HG03575 (cell line): ENCODE measurements around the gene MPL.
"Not testable (repeated sequence)": the region's sequence is repeated elsewhere in the genome, so short reads cannot be mapped to it uniquely, and the experiment has no call there.

Experiments used
- ATAC-seq: cut with Tn5 transposase; IDR thresholded peaks from one replicate; pipeline ENCODE4 v1.9.1; 2021; ENCODE audit not compliant: unreplicated experiment, insufficient number of reproducible peaks, low FRiP score; ENCODE audit errors: extremely low read depth

Gene MPL

DNA sequence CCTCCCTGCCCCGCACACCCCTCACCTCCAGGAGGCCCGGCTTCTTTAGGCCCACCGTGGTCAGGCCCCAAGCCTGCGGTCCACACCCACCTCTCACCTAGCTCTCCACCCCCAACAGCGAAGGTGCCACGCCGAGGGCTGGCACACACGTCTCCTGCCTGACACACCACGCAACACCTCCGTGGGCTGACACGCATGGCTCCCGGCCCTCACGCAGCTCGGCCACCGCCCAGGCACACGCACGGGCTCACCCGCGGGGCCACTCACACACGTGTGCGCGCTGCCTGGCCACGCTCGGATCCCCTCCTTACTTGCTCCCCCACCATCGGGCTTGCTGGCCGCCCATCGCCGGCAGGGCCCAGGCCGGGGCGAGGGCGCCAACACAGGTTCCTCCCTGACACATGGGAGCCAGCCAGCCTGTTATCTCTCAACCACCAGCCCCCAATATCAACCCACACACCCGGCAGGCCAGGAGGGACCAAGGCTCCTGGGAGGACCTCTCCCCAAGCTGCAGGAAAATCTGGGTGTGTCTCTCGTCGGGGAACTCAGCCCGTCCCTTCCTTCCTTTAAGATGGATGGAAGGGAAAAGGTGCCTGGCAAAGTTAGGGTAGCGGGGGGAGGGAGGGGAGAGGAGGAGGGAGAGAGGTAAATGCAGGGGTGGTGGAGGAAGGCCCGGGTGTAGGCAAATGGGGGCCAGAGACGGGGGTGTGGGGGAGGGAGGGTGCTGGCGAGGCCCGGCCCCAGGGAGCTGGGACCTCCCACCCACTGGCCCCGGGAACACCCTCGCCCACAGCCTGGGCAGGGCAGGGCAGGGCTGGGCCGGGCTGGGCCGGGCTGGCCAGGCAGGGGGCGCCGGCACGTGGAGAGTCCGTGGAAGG, 29.6 kb downstream of the MPL start:
- no peak for ATAC-seq

DNA sequence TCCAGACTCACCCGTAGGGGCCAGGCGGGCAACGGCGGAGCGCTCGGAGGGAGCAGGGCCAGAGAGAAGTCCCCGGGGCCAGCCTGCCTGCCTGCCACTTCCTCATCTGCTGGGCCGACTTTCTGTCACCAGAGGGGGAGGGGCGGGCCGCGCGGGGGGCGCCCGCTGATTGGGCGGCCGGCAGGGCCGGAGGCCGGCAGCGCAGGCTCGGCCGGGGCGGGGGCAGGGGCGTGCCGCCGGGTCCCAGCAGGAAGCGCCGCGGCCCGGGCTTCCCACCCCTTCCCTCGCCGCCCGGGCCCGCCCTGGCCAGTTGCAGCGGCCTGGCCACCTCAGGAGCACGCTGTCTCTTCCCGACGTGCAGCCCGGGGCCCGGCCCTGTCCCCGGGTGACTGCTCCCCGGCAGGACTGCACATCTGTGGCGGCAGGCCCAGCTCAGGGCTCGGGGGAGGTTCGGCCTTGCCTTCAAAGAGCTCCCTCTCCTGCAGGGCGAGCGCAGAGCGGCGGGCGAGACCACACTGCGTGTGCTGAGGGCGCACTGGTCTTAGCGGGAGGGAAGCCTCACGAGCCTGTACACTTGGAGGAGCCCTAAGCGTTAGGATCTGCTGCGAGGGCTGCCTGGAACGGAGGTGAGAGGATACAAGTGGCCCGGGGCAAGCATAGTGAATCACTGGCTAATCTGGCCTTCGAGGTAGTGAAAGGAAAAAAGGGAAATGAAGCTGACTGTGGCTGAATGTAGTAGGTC, 30.5 kb downstream of the MPL start, which contains the start of gene ELOVL1:
ELOVL1 (minus strand) TSS at position 108 of the 742 bp plus-strand sequence. CDS start 2,402 bp downstream, outside the sequence.
- no peak for ATAC-seq

DNA sequence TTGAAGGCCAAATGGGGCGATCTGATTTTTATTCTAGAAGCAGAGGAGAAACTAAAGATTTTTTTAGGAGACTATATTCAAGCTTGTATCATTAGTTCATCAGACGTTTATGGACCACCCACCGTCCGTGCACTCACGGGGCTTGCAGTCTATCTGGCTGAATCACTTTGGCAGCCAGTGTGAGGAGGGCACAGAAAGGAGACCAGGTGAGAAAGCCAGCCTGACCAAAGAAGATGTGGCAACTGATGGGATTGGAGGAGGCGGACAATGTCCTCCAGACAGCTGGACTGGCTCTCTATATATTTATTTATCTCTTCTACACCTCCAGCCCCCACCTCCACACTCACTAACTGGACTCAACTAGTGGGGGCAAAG, 31.0 kb downstream of the MPL start:
- ATAC-seq = no peak

DNA sequence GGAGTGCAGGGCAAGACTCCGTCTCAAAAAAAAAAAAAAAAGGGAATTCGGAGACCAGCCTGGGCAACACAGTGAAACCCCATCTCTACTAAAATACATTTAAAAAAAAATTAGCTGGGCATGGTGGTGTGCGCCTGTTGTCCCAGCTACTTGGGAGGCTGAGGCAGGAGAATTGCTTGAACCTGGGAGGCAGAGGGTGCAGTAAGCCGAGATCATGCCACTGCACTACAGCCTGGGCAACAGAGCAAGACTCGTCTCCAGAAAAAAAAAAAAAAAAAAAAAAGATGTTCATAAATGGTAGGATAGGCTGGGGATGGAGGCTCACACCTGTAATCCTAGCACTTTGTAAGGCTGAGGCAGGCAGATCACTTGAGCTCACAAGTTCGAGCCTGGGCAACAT, 32.2 kb downstream of the MPL start:
- not testable (repeated sequence) for ATAC-seq

DNA sequence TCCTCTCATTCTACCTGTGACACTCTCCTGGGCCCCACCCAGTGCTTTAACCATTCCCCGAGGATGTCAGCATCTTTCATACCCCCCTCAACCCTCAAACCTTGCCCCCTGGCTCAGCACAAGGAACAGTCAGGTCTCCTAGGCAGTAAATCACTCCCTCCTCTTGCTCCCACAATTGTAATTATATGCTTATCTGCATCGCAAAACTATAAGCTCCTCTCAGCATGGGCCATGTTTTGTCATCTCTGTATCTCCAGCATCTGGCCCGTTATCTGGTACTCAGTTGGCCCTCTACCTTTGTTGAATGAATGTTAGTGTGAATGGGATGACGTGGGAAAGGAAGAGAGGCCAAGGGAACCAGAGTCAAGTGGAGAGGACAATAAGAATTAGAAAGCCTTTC, 32.9 kb downstream of the MPL start:
- ATAC-seq = no peak

GRCh38 chr1:43372172-43372571, 34.6 kb downstream of the MPL start:
- ATAC-seq = no peak

- no peak for ATAC-seq
These were observed 35.7 kb downstream of the MPL start for GRCh38 chr1:43373066-43373940.

DNA sequence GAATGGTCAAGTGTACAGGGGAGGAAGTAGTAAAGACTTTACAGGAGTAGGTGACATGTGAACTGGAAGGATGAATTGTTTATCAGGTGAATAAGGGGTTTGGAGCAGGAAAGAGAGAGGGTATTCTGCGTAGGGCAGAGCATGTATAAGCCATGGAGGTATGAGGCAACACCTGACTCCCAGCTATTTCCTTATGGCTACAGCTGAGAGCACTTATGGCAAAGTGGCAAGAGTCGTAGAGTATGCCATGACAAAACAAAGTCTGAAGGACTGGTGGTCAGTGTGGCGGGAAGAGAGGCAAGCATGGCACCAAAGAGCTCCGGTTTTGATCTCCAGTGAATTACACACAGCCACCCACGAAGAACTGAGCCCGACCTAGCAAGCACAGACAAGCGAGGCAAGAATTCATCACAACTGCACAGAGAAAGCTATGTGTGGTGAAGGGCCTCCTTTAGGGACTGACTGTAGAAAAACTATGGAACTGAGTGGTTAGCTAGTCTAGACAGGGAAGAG, 39.2 kb downstream of the MPL start:
- no peak for ATAC-seq

- no peak for ATAC-seq
These were observed 40.2 kb downstream of the MPL start for GRCh38 chr1:43377831-43378230.

DNA sequence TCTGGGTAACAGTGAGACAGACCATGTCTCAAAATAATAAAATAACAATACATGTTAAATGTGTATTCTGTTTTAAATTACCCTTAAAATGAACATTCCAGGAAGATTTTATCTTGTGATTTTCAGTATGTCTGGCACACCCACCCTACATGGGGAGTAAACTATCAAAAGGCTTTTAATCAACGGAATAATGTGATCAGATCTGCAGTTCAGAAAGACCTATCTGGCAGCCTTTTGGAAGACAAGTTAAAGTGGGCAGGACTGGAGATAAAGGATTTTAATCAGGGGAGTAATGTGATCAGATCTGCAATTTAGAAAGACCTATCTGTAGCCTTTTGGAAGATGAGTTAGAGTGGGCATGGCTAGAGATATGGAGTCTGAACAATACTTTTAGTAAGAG, 41.9 kb downstream of the MPL start:
- no peak for ATAC-seq

- ATAC-seq = no peak
These were observed 44.0 kb downstream of the MPL start for GRCh38 chr1:43381612-43382011.

GRCh38 chr1:43382027-43382779, 44.6 kb downstream of the MPL start:
- ATAC-seq = no peak

GRCh38 chr1:43383449-43383848, 45.8 kb downstream of the MPL start:
- no peak for ATAC-seq

GRCh38 chr1:43386676-43387075, 49.1 kb downstream of the MPL start:
- no peak for ATAC-seq

DNA sequence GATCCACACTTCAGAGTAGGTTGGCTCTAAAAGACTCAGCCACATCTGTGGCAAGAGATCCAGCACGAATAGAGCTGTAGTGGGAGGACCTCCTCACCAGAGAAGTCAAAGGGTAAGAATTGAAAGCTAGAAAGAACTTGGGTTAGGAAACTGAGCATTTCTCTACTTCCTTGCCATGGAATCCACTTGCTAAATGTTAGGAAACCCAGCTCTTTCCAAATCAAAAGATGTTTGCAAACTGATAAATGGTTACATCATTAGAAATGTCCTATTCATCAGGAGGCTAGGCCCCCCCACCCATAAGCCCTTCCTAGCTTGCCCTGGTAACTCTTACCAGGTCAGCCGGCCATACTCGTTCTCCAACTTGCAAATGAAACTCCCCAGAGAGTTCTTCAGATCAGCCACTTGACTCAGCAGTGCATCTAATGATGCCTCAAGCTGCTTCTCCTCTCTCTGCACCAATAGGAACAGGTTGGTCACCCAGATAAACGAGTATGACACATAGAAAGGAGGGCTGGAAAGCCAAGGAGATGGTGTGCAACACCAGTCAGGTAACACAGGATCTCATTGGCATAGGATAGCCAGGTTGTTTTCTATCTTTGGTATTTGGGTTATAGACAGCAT, 50.5 kb downstream of the MPL start:
- ATAC-seq = no peak

GRCh38 chr1:43388613-43389012, 51.0 kb downstream of the MPL start:
- ATAC-seq = no peak

- ATAC-seq = no peak
These were observed 52.0 kb downstream of the MPL start, which contains the start of the genes MED8 and SZT2 for GRCh38 chr1:43389326-43390313. Gene MED8, minus strand, starts transcription at chr1:43389800. Its CDS starts 36 bp downstream, at chr1:43389764. Gene SZT2, plus strand, starts transcription at chr1:43389899. Its CDS starts 70 bp downstream, at chr1:43389969.
